ENCODE measurements around the gene SH2D4B. TPM values are rescaled to one million over a fixed set of nuclear protein-coding genes. Genes with fewer than 3 reads are reported as not detected.
"Not testable (repeated sequence)": the region's sequence is repeated elsewhere in the genome, so short reads cannot be mapped to it uniquely, and the experiment has no call there.

Gene SH2D4B
- total and polyA plus RNA-seq, 8 donors = 0.03 to 0.18 TPM; not detected in 6

DNA sequence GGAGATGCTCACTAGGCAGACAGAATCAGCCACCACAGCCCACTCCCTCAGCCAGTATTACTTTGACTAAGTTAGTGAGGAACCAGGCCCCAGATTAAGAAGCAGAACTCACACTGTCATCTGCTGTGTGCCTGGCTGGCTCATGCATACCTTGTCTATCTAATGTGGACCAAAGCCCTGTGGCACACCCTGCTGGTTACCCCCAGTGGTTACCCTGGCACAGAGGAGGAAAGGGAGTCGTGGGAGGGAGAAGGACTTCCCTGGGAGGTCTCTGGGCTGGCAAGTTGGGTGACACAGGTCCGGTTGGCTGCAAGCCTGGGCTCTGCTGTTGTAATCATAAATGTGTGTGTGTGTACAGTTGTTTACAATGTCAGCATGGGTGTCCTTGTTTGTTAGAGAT lies 7.5 kb upstream of the SH2D4B start:
- 11 to 42% (median 35%) methylated on average over 2 of the region's 2 CpGs for whole genome bisulfite sequencing, 5 donors
- peak overlapping the region in 1 of 5 donors; percentile 60 for H3K27ac ChIP-seq

DNA sequence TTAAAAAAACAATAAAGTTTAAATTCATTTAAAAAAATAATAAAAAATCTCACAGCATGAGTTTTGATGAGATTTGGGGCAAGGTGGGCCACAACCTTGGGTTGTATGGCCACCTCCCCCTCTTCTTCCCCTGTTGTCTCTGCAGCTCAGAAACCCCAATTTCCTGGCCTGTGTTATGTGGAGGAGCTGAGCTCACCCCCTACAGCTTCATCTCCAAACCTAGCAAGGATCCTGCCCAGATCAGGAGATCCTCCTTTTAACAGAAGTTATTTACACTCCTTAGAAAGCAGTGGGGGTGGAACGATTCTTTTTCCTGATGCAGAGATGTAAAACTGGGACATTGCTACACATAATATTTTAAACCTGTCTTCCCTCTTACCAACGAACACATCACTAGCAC lies 6.9 kb upstream of the SH2D4B start:
- intact Hi-C loops (cut with DNase I; ENCODE audit: low total_unique reads) = no loop called here
- Histone ChIP-seq H3K9me3 (no peaks in the 10 kb centered on the region), H3K27me3 (no peaks in the 10 kb centered on the region), H3K4me3 (no peak overlapping the region), H3K27ac (no peak overlapping the region), H3K4me1 (peaks cover 0 to 31% (median 11%) of the 10 kb centered on the region in 4 donors), H3K36me3 (no peaks in the 10 kb centered on the region)
- no peak for DNase-seq
- 24 to 39% (median 37%) methylated on average over 2 of the region's 2 CpGs for WGBS, 5 donors
- TF ChIP-seq POLR2A (IDR thresholded peaks at IDR 0.05) = no peak
- TF ChIP-seq EP300 (IDR thresholded peaks at IDR 0.05) = no peak
- no peak for TF ChIP-seq POLR2AphosphoS5 (IDR thresholded peaks at IDR 0.05)
- TF ChIP-seq, protein P1, sequence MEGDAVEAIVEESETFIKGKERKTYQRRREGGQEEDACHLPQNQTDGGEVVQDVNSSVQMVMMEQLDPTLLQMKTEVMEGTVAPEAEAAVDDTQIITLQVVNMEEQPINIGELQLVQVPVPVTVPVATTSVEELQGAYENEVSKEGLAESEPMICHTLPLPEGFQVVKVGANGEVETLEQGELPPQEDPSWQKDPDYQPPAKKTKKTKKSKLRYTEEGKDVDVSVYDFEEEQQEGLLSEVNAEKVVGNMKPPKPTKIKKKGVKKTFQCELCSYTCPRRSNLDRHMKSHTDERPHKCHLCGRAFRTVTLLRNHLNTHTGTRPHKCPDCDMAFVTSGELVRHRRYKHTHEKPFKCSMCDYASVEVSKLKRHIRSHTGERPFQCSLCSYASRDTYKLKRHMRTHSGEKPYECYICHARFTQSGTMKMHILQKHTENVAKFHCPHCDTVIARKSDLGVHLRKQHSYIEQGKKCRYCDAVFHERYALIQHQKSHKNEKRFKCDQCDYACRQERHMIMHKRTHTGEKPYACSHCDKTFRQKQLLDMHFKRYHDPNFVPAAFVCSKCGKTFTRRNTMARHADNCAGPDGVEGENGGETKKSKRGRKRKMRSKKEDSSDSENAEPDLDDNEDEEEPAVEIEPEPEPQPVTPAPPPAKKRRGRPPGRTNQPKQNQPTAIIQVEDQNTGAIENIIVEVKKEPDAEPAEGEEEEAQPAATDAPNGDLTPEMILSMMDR (IDR thresholded peaks at IDR 0.05) = no peak

More for the DNA sequence above, 7.5 kb upstream of the SH2D4B start:
- Histone ChIP-seq H3K4me3 (no peak overlapping the region), H3K27me3 (no peaks in the 10 kb centered on the region), H3K4me1 (peaks cover 0 to 27% (median 7%) of the 10 kb centered on the region in 4 donors), H3K36me3 (no peaks in the 10 kb centered on the region), H3K9me3 (no peaks in the 10 kb centered on the region)
- intact Hi-C loops (cut with DNase I; ENCODE audit: low total_unique reads) = no loop called here
- peak in 1 of 2 donors; percentile 43 for DNase-seq
- no peak for TF ChIP-seq POLR2AphosphoS5 (IDR thresholded peaks at IDR 0.05)
- TF ChIP-seq, protein P1 (IDR thresholded peaks at IDR 0.05) = peak in 3 of 7 experiments; percentile 12 to 16 (median 15)

DNA sequence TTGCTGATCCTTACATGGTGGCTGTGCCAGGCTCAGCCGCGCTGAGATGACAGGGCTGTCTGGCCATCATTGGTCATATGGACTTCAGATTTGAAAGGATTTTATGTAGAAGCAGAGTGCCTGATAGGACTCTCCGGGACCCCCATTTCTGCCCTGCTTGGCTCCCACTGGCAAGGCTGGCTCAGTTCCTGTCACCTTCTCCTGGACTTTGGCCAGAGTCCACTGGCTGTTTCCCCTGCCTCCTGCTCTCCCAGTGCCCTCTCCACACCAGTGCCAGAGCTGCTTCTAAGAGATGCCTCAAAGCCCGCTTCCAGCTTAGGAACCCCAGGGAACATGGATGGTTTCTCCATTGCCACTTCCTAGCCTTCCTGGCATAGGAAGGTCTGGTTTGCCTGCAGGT lies 5.1 kb upstream of the SH2D4B start:
- H3K27me3 ChIP-seq = no peaks in the 10 kb centered on the region
- H3K36me3 ChIP-seq = no peaks in the 10 kb centered on the region
- no peak overlapping the region for H3K4me3 ChIP-seq
- H3K27ac ChIP-seq = no peak overlapping the region
- TF ChIP-seq POLR2AphosphoS5 (IDR thresholded peaks at IDR 0.05) = no peak
- TF ChIP-seq EP300 (IDR thresholded peaks at IDR 0.05) = no peak
- TF ChIP-seq, protein P1 (IDR thresholded peaks at IDR 0.05) = no peak
- TF ChIP-seq POLR2A (IDR thresholded peaks at IDR 0.05) = no peak
- peaks cover 4 to 32% (median 11%) of the 10 kb centered on the region in 4 donors for H3K4me1 ChIP-seq
- WGBS, 5 donors = 91 to 98% (median 93%) methylated on average over 4 of the region's 4 CpGs
- no peak for DNase-seq
- H3K9me3 ChIP-seq = no peaks in the 10 kb centered on the region
- intact Hi-C loops (cut with DNase I; ENCODE audit: low total_unique reads) = no loop called here

DNA sequence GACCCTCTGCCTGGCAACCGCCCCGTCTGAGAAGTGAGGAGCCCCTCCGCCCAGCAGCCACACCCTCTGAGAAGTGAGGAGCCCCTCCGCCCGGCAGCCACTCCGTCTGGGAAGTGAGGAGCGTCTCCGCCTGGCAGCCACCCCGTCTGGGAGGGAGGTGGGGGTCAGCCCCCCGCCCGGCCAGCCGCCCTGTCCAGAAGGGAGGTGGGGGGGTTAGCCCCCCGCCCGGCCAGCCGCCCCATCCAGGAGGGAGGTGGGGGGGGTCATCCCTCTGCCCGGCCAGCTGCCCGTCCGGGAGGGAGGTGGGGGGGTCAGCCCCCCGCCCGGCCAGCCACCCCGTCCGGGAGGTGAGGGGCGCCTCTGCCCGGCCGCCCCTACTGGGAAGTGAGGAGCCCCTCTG lies 3.6 kb upstream of the SH2D4B start:
- 94 to 96% (median 95%) methylated on average over 4 to 13 of the region's 25 CpGs; no CpG with 5 or more reads in 1 of the 5 donors for WGBS, 5 donors
- DNase-seq; H3K9me3 ChIP-seq; H3K36me3 ChIP-seq; H3K27ac ChIP-seq; H3K4me3 ChIP-seq; H3K27me3 ChIP-seq; intact Hi-C loops (cut with DNase I; ENCODE audit: low total_unique reads): not testable (repeated sequence)
- peaks cover 4 to 29% (median 11%) of the 10 kb centered on the region in 4 donors for H3K4me1 ChIP-seq

DNA sequence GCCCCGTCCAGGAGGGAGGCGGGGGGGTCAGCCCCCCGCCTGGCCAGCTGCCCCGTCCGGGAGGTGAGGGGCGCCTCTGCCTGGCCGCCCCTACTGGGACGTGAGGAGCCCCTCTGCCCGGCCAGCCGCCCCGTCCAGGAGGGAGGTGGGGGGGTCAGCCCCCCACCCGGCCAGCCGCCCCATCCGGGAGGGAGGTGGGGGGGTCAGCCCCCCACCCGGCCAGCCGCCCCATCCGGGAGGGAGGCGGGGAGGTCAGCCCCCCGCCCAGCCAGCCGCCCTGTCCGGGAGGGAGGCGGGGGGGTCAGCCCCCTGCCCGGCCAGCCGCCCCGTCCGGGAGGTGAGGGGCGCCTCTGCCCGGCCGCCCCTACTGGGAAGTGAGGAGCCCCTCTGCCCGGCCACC lies 3.1 kb upstream of the SH2D4B start:
- H3K4me3 ChIP-seq; intact Hi-C loops (cut with DNase I; ENCODE audit: low total_unique reads); H3K36me3 ChIP-seq; H3K27ac ChIP-seq; DNase-seq; H3K9me3 ChIP-seq; H3K27me3 ChIP-seq: not testable (repeated sequence)
- peaks cover 4 to 23% (median 10%) of the 10 kb centered on the region in 4 donors for H3K4me1 ChIP-seq
- WGBS, 5 donors = 87 to 92% (median 89%) methylated on average over 7 to 16 of the region's 30 CpGs; no CpG with 5 or more reads in 2 of the 5 donors
